Activated CD8-positive, alpha-beta memory T cell treated with anti-CD3 and anti-CD28 coated beads, Interleukin-2, amount 50 U/mL, for 24 hours (primary cell): Measurements from ENCODE around the gene TCF7.
A peak's percentile ranks its signal among the peaks of the same experiment; 100 is the strongest.

ENCODE experiments used
- DNase-seq: peaks from one replicate; pipeline ENCODE4 v3.0.0-alpha.2; 2020; ENCODE audit errors: extremely low read depth

TCF7 gene

GRCh38 chr5:134113902-134114875, at the start of gene TCF7:
Gene TCF7, plus strand, starts transcription at chr5:134114681. Its CDS starts 226 bp downstream, at chr5:134114907.
- no peak for DNase-seq

GRCh38 chr5:134069553-134069952, 44.9 kb upstream of the TCF7 start:
- no peak for DNase-seq

- DNase-seq = no peak
Measured at GRCh38 chr5:134070725-134071613, 43.5 kb upstream of the TCF7 start.

- no peak for DNase-seq
Measured at GRCh38 chr5:134071614-134072207, 42.8 kb upstream of the TCF7 start.

- DNase-seq = no peak
Measured at GRCh38 chr5:134072471-134073210, 41.8 kb upstream of the TCF7 start.

DNA sequence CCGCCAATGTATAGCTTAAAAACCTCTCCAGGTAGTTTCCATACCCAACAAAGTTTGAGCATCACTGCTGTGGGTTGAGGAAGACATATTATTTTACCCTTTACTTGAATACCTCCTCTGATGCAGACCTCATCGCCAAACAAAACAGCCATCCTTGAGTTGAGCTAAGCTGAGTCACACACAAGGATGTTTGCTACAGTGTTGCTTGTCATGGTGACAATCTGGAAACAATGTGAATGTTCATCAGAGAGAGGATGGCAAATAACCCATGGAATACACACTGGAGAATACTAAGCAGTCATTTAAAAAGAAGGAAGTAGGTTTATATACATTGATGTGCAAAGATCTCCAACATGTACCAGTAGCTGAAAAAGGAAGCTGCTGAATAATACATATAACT, 41.1 kb upstream of the TCF7 start:
- no peak for DNase-seq

DNA sequence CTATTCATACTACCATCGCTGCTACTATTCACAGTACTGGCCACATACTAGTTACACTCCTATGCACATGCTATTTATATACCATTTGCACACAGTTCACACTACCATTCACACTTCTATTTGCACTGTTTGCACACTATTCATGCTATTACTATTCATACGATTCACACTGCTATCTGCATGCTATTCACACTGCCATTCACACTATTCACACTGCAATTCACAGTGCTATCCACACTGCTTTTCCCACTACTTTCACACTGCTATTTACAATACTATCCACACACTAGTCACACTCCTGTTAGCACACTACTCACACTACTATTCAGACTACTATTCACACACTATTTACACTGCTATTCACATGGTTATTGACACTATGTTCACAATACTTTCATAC, 39.4 kb upstream of the TCF7 start:
- DNase-seq = no peak

DNA sequence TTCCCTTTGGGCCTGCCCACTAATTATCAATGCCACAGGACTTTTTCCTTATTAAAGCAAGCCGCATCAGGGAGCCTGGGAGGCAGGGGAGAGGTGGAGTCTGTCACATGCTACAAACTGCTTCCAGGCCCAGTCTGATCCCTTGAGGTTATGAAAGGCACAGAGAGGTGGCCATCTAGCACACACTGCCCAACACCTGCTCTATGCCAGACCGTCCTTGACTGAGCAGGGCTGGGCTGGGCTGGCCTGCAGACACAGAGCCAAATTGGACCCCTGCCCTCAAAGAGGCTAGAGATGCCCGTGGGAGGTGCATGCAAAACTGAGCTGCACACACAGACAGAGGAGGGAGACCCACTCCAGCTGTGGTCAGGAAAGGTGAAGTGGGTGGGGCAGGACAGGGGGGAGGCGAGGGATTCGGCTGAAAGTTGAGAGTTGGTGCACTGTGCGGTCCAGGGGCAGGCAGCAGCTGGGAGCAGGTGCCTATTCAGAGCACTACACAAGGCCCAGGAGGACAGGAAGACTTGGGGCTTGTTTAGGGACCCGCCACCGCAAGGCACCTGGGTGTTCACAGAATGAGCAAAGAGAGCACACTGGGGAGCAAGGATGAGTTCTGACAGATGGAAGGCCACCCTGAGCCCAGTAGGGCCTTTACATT, 36.4 kb upstream of the TCF7 start:
- DNase-seq = no peak

DNA sequence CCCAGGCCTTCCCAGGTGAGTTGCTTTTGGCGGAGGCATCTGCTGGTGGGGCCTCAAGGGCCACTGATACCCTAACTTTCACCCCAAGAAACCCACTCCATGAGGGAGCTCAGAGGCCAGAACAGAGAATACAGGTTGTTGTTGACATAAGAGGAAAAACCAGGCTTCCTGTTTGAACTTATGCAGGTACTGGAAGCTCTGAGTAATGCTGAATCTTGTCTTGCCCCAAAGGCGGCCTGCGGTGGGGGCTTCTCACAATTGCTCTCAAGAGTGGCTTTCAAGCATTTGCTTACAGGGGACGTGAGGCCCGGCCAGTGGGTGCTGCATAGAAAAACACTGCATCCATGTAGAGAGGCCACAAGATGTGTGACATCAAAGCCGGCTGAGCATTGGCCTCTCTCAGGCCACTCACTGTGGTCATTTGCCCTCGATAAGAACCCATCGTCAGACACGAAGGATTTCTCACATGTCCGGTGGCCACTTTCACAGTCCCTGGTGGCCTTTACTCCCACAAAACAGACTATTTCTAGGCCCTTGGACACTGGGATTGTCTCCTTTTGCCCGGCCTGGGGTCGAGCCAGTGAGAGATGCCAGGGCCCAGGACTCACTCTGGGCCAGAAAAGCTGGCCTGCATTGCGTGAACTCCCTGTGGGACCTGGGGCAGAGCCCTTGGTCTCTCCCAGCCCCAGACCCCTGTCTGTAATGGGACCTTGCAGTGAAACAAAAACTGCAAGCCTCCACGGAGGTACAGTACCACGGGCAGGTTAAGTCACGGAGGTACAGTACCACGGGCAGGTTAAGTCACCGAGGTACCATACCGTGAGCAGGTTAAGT, 34.5 kb upstream of the TCF7 start:
- no peak for DNase-seq

DNA sequence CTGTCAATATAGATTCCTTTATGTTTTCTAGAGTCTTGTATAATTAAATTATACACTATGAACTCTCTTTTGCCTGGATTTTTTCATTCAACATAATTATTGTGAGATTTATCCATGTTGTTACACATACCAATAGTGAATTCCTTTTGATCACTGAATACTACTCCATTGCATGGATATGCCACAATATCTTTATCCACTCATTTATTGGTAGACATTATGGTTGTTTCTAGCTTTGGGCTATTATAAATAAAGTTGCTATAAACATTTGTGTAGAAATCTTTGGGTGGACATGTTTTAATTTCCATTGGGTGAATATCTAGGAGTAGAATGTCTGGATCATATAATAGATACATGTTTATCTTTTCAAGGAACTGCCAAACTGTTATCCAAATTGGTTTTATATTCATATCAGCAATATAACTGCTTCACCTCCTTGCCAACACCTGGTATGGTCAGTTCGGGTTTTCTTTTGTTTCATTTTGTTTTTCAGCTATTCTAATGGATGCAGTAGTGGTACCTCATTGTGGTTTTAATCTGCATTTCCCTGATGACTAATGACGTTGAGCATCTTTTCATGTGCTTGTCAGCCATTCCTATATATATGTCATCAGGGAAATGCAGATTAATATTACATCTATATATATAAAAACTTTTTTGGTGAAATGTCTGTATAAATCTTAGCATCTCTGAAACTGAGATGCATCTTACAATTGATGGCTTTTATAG, 32.1 kb upstream of the TCF7 start:
- DNase-seq = no peak

DNA sequence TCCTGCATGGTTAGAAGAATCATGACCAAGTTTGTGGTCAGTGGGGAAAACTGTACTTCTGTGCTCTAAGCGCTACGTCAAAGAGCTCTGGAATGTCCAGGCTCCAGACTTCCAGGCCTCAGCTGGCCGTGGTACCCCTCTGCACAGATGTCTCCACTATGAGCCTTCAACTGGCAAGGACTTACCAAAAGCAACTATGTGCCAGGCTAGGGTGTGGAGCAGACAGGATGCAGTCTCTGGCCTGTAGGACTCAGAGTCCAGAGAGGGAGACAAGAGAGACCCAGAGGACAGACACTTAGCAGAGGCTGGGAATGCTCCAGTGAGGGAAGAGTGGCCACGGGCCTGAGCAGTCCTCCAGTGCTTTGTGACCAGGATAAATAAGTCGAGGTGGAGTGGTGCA, 31.0 kb upstream of the TCF7 start:
- no peak for DNase-seq

GRCh38 chr5:134084022-134084565, 30.4 kb upstream of the TCF7 start:
- DNase-seq = no peak

GRCh38 chr5:134084570-134084969, 29.9 kb upstream of the TCF7 start:
- no peak for DNase-seq

DNA sequence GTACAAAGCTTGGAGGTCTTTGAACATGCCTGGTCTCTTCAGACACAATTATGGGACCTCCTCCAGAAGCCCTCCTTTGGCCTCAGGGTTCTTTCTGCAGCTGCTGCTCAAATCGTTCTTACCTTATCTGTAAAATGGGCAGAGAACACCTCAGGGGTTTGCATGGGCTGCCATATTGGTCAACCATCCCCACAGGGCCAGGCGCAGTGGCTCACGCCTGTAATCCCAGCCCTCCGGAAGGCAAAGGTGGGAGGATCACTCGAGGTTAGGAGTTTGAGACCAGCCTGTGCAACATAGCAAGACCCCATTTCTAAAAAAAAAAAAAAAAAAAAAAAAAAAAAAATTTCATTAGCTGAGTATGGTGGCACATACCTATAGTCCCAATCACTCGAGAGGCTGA, 29.1 kb upstream of the TCF7 start:
- DNase-seq = no peak

GRCh38 chr5:134086225-134086942, 28.1 kb upstream of the TCF7 start:
- no peak for DNase-seq

- peak; percentile 49 for DNase-seq
Measured at GRCh38 chr5:134086943-134087305, 27.6 kb upstream of the TCF7 start.

GRCh38 chr5:134088291-134088690, 26.2 kb upstream of the TCF7 start:
- no peak for DNase-seq

- DNase-seq = no peak
Measured at GRCh38 chr5:134088994-134089560, 25.4 kb upstream of the TCF7 start.
